GM19023 (cell line): ENCODE results near the gene TMEM109.

Experiments used
- ATAC-seq: cut with Tn5 transposase; IDR thresholded peaks from one replicate; pipeline ENCODE4 v1.9.1; 2021; ENCODE audit warnings: mild to moderate bottlenecking, moderate library complexity; ENCODE audit not compliant: unreplicated experiment

Gene TMEM109

GRCh38 chr11:60878245-60879101, 35.5 kb upstream of the TMEM109 start:
- no peak for ATAC-seq

- no peak for ATAC-seq
Observed at GRCh38 chr11:60879104-60879503, 34.9 kb upstream of the TMEM109 start.

DNA sequence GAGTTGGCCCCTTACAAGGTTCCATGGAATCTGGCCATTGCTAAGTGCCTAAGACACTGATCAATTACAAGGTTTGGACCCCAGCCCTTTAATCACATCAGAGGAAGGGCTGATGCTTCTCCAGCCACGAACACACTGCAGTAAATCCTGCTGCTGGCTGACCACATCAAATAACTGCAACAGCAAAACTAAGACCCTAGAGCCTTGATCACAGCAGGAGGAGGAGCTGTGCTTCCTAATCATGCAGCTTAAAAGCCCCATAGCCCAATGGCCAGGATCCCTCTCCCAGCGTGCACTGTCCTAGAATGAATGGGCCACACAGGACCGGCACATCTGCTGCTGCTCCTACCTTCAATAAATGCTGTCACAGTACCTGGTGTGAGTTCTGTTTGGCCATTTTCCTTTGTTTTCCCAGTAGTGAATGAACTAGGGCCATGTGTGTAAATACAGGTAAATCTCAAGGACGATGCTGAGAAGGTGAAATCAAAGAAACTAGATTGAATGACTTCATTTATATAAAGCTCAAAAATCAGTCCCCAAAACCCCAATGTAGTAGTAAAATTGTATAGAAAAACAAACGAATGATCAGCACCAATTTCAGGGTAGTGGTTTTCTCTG, 33.9 kb upstream of the TMEM109 start:
- no peak for ATAC-seq

DNA sequence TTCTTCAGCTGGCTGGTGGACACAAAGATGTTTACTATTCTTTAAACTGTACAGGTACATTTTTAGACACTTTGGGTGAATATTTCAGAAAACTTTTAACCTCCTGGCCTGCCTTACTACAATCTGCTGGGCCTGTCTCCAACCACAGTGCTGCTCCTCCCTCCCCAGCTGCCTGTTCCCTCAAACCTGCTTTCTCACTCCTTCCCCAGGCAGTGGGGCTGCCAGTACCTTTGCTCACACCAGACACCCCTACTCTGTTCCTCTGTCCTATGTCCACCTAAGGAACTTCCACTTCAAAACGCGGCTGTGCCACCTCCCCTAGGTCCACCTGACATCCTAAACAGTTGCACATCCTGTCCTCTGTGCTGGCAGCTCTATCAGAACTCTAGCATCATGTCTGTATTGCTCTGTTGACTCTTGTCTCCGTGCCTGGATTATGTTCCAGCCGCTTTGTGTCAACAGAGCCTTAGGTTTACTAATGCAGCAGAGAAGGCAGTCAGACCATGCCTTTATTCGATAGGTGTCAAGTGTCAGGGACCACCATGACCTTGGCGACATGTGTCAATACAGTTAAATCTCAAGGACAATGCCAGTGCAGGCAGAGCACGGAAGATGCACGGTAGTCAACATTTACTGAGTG, 33.2 kb upstream of the TMEM109 start:
- ATAC-seq: no peak

- peak; percentile 66 for ATAC-seq
Observed at GRCh38 chr11:60887556-60887955, 26.4 kb upstream of the TMEM109 start.

- ATAC-seq: no peak
Observed at GRCh38 chr11:60889869-60890311, 24.1 kb upstream of the TMEM109 start.

DNA sequence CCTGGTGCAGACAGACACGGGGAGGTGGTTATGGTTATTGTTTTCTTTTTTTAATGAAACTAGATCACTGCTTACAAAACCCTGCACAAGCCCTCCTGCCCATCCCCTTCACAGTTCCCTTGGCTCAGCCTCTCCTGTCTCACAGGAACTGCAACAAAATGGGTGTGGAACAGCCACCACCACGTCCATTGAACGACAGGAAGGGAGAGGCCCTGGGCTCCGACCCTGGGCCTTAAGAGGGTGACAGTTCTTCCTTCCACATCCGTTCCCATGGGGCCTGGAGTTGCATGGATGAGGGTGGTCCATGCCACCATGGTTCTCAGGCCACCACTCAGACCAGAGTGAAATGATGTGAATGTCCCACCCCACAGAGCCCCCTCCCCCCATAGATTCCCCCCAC, 23.3 kb upstream of the TMEM109 start:
- no peak for ATAC-seq

DNA sequence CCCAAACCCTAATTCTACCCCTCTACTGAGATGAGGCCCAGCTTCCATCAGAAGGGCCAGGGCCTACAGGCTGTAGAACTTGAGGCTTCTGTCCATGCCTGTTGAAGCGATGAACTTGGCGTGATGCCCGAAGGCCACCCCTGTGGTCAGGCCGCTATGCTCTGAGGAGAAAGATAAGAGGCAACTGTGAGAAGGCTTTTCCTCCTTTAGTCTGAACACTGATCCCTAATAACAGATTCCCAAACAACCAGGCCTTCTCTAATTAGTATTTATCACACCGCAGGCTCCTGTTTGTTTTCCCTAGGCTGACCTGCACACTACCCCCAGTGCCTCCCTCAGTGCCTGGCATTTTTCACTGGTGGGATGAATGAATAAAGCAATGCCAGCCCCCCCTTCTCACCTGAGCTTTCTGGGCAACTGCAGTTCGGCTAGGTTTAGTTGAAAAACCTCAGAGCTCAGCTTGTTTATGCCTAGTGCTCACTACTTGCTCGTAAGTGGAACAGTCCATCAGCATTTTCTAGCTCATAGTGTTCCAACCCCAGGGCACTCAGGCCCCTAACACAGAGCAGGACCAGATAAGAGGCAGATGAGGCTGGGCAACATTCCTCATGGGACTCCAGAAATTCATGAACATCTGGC, 22.7 kb upstream of the TMEM109 start:
- no peak for ATAC-seq

DNA sequence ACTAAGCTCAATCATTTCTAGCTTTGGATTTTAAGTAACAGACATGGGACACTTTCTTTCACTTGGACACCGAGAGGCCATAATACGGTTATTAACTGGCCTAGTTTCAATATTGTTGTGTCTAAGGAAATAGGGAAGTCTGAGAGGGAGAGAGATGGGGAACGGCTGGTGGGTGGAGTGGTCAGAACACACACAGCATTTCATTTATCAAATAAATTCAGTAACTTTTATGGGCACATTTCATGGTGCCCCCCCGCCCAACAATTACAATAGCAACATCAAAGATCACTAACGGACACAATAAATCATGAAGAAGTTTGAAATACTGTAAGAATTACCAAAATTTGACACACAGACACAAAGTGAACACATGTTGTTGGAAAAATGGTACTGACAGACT, 18.3 kb upstream of the TMEM109 start:
- no peak for ATAC-seq

DNA sequence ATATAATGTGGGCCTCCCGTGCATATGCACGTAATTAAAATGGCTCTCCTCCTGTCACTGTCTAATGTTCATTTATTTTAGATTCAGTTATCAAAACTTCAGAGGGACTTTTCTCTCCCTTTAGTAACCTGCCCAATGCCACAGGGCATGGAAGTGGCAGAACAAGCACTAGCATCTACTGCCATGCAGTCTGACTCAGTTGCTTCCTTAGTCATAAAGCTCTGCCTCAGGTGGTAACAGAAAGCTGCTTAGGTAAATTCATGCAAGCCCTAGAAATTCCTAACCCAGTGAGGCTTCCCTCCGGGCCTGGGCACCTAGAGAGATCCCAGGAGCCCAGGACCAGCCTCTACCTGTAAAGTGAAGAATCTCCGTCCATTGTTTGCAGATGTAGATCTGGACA, 16.5 kb upstream of the TMEM109 start:
- no peak for ATAC-seq

- no peak for ATAC-seq
Observed at GRCh38 chr11:60899046-60899936, 14.7 kb upstream of the TMEM109 start.

GRCh38 chr11:60899977-60900376, 14.0 kb upstream of the TMEM109 start:
- ATAC-seq: no peak

DNA sequence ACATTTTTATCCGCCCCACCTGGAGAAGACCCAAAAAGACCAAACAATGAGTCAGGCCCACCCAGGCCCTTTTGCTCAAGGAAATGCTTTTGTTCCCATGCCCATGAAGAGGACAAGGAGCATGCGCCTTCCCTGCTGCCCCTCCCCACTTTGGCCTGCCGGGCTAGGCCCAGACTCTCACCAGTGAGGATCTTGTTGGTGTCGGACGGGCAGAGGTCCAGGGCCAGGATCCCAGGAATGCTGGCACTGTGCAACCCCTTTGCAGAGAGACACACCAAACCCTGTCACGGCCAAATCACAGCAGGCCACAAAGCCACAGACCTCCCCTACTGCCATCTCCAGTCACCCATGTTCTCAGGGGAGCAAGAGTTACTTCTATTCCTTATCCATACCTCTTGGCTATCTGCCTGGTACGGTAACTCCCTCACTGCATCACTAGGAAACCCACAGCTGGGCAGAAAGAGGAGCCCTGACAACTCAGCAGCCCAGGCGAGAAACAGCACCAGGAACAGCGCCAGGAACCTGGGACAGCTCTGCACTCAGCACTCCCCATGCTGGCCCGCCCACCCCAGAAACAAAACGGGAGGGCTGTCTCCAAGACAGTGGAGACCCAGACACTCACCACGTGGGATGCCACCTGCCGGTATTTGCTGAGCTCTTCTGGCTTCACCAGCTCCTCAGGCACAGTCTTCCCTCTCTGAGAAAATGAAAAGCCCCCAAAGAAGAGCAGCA, 13.1 kb upstream of the TMEM109 start:
- no peak for ATAC-seq

DNA sequence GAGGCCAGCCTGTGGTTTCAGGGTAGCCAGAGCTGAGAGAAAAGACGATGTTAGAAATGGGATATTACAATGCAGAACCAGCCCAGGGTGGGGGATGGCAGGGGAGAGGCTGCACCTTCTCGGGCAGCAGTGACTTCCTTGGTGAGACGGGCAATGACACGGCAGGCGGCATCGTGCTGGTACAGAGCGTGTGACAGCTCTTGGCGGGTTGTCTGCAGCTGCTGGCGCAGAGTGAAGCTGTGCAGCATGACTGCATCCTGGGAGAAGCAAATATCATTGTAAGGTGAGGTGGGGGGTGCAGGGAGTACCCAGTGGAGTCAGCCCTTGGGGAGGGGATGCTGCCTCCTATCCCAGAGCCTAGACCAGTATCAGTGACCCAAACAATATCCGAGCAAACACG, 11.3 kb upstream of the TMEM109 start:
- ATAC-seq: no peak

GRCh38 chr11:60905047-60905446, 8.9 kb upstream of the TMEM109 start:
- no peak for ATAC-seq

GRCh38 chr11:60905551-60906113, 8.3 kb upstream of the TMEM109 start:
- ATAC-seq: no peak

GRCh38 chr11:60906132-60906972, 7.6 kb upstream of the TMEM109 start, which contains the start of gene PRPF19:
PRPF19 (minus strand) TSS chr11:60906585; CDS start chr11:60906382, 203 bp downstream.
- peak; percentile 77 for ATAC-seq

- ATAC-seq: no peak
Observed at GRCh38 chr11:60908803-60909202, 5.2 kb upstream of the TMEM109 start.
